A549 (cell line): Measurements from ENCODE around the gene COX7A2. TPM values are rescaled to one million over a fixed set of nuclear protein-coding genes. Genes with fewer than 3 reads are reported as not detected.

Source experiments
- ATAC-seq, 2 experiments: fragments of 200-7000 bp in 1 of 2; fragments of >200 bp in 1 of 2; cut with Nextera tagmentation in 1 of 2; cut with Tn5 transposase in 1 of 2; 3 replicates each; pipeline versions ENCODE4 v1.8.0 to v1.9.1; 2018 to 2020; ENCODE audit warnings: mild to moderate bottlenecking in 1 of 2, moderate library complexity in 1 of 2
- CTCF ChIA-PET: fragments of 300-600 bp; sonication (Branson Sonifier 250); formaldehyde crosslinking; extraction: SDS; loops from one replicate; lab custom pipeline; 2021; ENCODE audit warnings: antibody characterized with exemption, inconsistent platforms; lab: Yijun Ruan, JAX
- POLR2A ChIA-PET: fragments of 350-600 bp; formaldehyde crosslinking; extraction: SDS; loops from one replicate; lab custom pipeline; 2021; ENCODE audit warnings: antibody characterized with exemption, inconsistent platforms; lab: Yijun Ruan, JAX
- DNase-seq, 2 experiments: peaks; one replicate each; pipeline versions ENCODE4 v3.0.0 to v3.0.0-alpha.2; 2011 to 2016; ENCODE audit warnings: low read depth in 1 of 2, low spot score in 1 of 2
- FAIRE-seq: peaks from 2 replicates; lab custom pipeline; 2011; peaks lifted over from hg19 to GRCh38; lab: Jason Lieb, UNC
- H3K27ac ChIP-seq, 2 experiments: fragments of >200 bp; sonication (Bioruptor Twin); formaldehyde crosslinking; 3 replicates each; pipeline ENCODE4 v1.5.1; 2016 to 2017
- H3K4me1 ChIP-seq: fragments of >200 bp; sonication (Bioruptor Twin); formaldehyde crosslinking; 3 replicates; pipeline ENCODE4 v1.6.1; 2016
- H3K4me2 ChIP-seq: fragments of >200 bp; sonication (Bioruptor Twin); formaldehyde crosslinking; 3 replicates; pipeline ENCODE4 v1.6.1; 2016
- H3K4me3 ChIP-seq: fragments of >200 bp; sonication (Bioruptor Twin); formaldehyde crosslinking; 3 replicates; pipeline ENCODE4 v1.5.1; 2016
- H3K9me3 ChIP-seq: fragments of >200 bp; sonication (Bioruptor Twin); formaldehyde crosslinking; 3 replicates; pipeline ENCODE4 v1.6.1; 2016
- CBX8 ChIP-seq: fragments of 200-600 bp; sonication (generic); IDR thresholded peaks from 2 replicates; pipeline ENCODE4 v1.6.1; 2016
- CHD2 ChIP-seq: fragments of 150-350 bp; IDR thresholded peaks from 2 replicates; pipeline ENCODE4 v1.6.1; 2014; ENCODE audit warnings: low read length; ENCODE audit not compliant: partially characterized antibody
- CTCF ChIP-seq: fragments of >200 bp; sonication (Bioruptor Twin); formaldehyde crosslinking; IDR thresholded peaks from 3 replicates; pipeline ENCODE4 v1.5.1; 2016
- HDAC2 ChIP-seq: fragments of 200-600 bp; sonication (generic); IDR thresholded peaks from 2 replicates; pipeline ENCODE4 v1.6.1; 2016
- HOXB13 ChIP-seq: fragments of 250-450 bp; sonication (Bioruptor Pico); IDR thresholded peaks from 2 replicates; pipeline ENCODE4 v1.5.0; 2020; ENCODE audit warnings: low read depth, mild to moderate bottlenecking, moderate library complexity
- HOXB5 ChIP-seq: fragments of 250-450 bp; sonication (Bioruptor Pico); IDR thresholded peaks from 2 replicates; pipeline ENCODE4 v1.5.0; 2020; ENCODE audit warnings: mild to moderate bottlenecking, moderate library complexity
- KDM5A ChIP-seq: fragments of 200-600 bp; sonication (generic); IDR thresholded peaks from 2 replicates; pipeline ENCODE4 v1.6.1; 2016; ENCODE audit warnings: antibody characterized with exemption, mild to moderate bottlenecking
- MAFK ChIP-seq: fragments of 450-650 bp; IDR thresholded peaks from 2 replicates; pipeline ENCODE4 v1.6.1; 2014; ENCODE audit not compliant: partially characterized antibody
- MAZ ChIP-seq: fragments of 150-350 bp; IDR thresholded peaks from 2 replicates; pipeline ENCODE4 v1.6.1; 2014; ENCODE audit warnings: antibody characterized with exemption, low read depth, low read length, borderline replicate concordance
- NPAS2 ChIP-seq: fragments of 250-450 bp; sonication (Bioruptor Pico); IDR thresholded peaks from 2 replicates; pipeline ENCODE4 v1.8.0; 2022; ENCODE audit warnings: mild to moderate bottlenecking, moderate library complexity, borderline replicate concordance
- RAD21 ChIP-seq, 2 experiments: fragments of >200 bp in 1 of 2; sonication (Bioruptor Twin) in 1 of 2; formaldehyde crosslinking in 1 of 2; IDR thresholded peaks in 1 of 2; conservative IDR thresholded peaks in 1 of 2; 2 replicates in 1 of 2; 3 replicates in 1 of 2; pipeline ENCODE4 v1.6.1; 2012 to 2018; ENCODE audit warnings: inconsistent platforms in 1 of 2
- SMC3 ChIP-seq: fragments of >200 bp; sonication (Bioruptor Twin); formaldehyde crosslinking; IDR thresholded peaks from 3 replicates; pipeline ENCODE4 v1.6.1; 2018; ENCODE audit warnings: inconsistent platforms
- ZC3H11A ChIP-seq: fragments of 450-650 bp; IDR thresholded peaks from 2 replicates; pipeline ENCODE4 v1.6.1; 2014; ENCODE audit warnings: antibody characterized with exemption, mild to moderate bottlenecking
- ZSCAN20 ChIP-seq: fragments of 250-450 bp; sonication (Bioruptor Pico); IDR thresholded peaks from 2 replicates; pipeline ENCODE4 v1.8.0; 2022; ENCODE audit warnings: mild to moderate bottlenecking, moderate library complexity
- WGBS: methylation state at CpG from one replicate; pipeline ENCODE4 v1.1.6; 2017; ENCODE audit errors: missing lambda C conversion rate; 5-methylcytosine and 5-hydroxymethylcytosine counted together
- polyA plus RNA-seq, 4 experiments: library from polyadenylated mRNA; depleted of rRNA in 3 of 4; stranded (reverse); fragments of >200 nt; fragmentation: RNase III in 1 of 4; extraction: RNeasy Plus Mini Kit Qiagen cat#74134 plus additional on column Dnase treatment in 1 of 4; gene quantifications; 2 replicates in 3 of 4; 3 replicates in 1 of 4; pipeline ENCODE4 v1.2.3, GENCODE V29; 2011 to 2017
- TF ChIP-seq, protein P1 (sequence below): IDR thresholded peaks from 2 replicates; pipeline ENCODE4 v1.6.1; 2012

COX7A2 gene
- polyA plus RNA-seq, 2 of the 4 experiments (the other 2 are of a cell fraction), result 271 to 464 TPM

DNA sequence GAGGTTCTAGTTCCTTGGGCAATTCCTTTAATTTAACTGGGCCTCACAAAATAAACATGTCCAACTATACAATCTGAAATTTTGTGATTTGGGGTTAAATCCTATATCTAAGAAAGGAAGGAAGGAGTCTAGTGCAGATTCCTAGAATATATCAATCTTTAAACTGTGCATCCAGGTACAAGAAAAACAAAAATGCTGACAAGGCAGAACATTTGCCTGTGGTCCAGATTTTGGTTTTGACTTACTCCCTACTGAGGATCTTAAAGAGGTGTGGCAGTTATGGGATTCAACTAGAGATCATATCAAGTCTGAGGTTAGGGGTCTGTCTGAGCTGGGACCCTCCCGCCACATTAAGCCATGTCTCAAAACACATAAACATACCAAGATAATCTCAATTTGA is 17.7 kb upstream of the COX7A2 start:
- no peak for FAIRE-seq
- Histone ChIP-seq H3K4me2 (no peak overlapping the region), H3K4me3 (no peak overlapping the region), H3K27ac (no peak overlapping the region), H3K9me3 (no peaks in the 10 kb centered on the region), H3K4me1 (peaks cover 8% of the 10 kb centered on the region; the same call in 1 of the 3 replicates)
- WGBS, result 94% methylated on average over 1 of the region's 1 CpG
- no peak for DNase-seq
- peak; percentile 95 for TF ChIP-seq MAFK
- TF ChIP-seq HOXB13 (CRISPR knock-in tag), result no peak
- ATAC-seq, result no peak
- ChIA-PET POLR2A (interaction anchor here (1.5 kb wide), 1 partner anchor 23 kb away, joined by 4 read pairs; the partner anchor contains the start of gene TMEM30A), CTCF (no interaction called here)

GRCh38 chr6:75257343-75258087 is 13.9 kb upstream of the COX7A2 start:
- 91% methylated on average over 1 of the region's 1 CpG for WGBS
- Histone ChIP-seq H3K9me3 (no peaks in the 10 kb centered on the region), H3K27ac (no peak overlapping the region), H3K4me1 (no peaks in the 10 kb centered on the region), H3K4me2 (no peak overlapping the region), H3K4me3 (no peak overlapping the region)
- FAIRE-seq, result no peak
- ATAC-seq, result no peak
- no peak for TF ChIP-seq CHD2
- peak; percentile 31 for TF ChIP-seq MAFK
- ChIA-PET CTCF (interaction anchor here (1.0 to 1.5 kb wide), 2 partner anchors 9 to 10 kb away, joined by 3 read pairs; no protein-coding TSS in a partner anchor), POLR2A (no interaction called here)
- DNase-seq, result no peak

- CTCF ChIA-PET, result interaction anchor here (0.9 kb wide), 1 partner anchor 10 kb away, joined by 3 read pairs; no protein-coding TSS in a partner anchor
- POLR2A ChIA-PET, result no interaction called here
- 88% methylated on average over 2 of the region's 2 CpGs for WGBS
These were observed 7.0 kb upstream of the COX7A2 start for GRCh38 chr6:75250552-75250951.

DNA sequence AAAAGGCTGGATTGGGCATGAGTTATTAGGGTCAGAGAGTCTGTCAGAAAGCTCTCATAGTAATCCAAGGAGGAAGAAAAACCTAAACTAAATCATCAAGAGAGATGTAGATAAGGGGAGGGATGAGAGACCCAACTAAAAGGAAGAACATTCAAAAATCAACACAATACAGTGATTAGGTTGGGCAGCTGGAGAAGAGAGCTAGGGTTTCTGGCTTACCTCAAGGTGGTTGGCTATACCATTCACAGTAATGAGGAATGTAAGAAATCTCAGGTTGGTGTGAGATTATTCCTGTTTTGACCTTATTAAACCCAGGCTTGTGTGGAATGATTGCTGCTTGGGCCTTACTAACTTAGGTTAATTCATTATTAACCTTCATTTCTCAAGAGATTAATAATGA is 6.2 kb upstream of the COX7A2 start:
- ChIA-PET CTCF (no interaction called here), POLR2A (no interaction called here)
- Histone ChIP-seq H3K9me3 (no peaks in the 10 kb centered on the region), H3K27ac (no peak overlapping the region), H3K4me2 (no peak overlapping the region), H3K4me1 (no peaks in the 10 kb centered on the region), H3K4me3 (no peak overlapping the region)
- ATAC-seq, result no peak
- FAIRE-seq, result no peak
- no peak for DNase-seq
- TF ChIP-seq MAZ (no peak), ZC3H11A (no peak), ZSCAN20 (no peak), HOXB5 (CRISPR knock-in tag) (no peak), RAD21 (conservative IDR thresholded peaks at IDR 0.05 in 1 of 2, IDR thresholded peaks at IDR 0.05 in 1 of 2) (no peak), KDM5A (no peak), CBX8 (no peak)
- TF ChIP-seq, all 56 proteins: peak for 0

More at GRCh38 chr6:75250552-75250951, 7.0 kb upstream of the COX7A2 start:
- Histone ChIP-seq H3K27ac (no peak overlapping the region), H3K4me1 (no peaks in the 10 kb centered on the region)
- TF ChIP-seq NPAS2, result no peak
- no peak for TF ChIP-seq SMC3
- TF ChIP-seq CBX8, result no peak
- TF ChIP-seq CTCF, result no peak
- TF ChIP-seq HDAC2, result no peak
- TF ChIP-seq, protein P1, sequence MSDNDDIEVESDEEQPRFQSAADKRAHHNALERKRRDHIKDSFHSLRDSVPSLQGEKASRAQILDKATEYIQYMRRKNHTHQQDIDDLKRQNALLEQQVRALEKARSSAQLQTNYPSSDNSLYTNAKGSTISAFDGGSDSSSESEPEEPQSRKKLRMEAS, result no peak
- TF ChIP-seq, all 56 proteins: peak for 0
- ATAC-seq, result no peak
- H3K4me2 ChIP-seq, result no peak overlapping the region
- no peak for FAIRE-seq
- no peaks in the 10 kb centered on the region for H3K9me3 ChIP-seq
- H3K4me3 ChIP-seq, result no peak overlapping the region
- no peak for DNase-seq
